HG03565 (cell line): Measurements from ENCODE around the gene MIB1.

Experiments
- ATAC-seq: cut with Tn5 transposase; IDR thresholded peaks from one replicate; pipeline ENCODE4 v1.9.1; 2021; ENCODE audit warnings: mild to moderate bottlenecking, moderate library complexity; ENCODE audit not compliant: unreplicated experiment

MIB1 gene

DNA sequence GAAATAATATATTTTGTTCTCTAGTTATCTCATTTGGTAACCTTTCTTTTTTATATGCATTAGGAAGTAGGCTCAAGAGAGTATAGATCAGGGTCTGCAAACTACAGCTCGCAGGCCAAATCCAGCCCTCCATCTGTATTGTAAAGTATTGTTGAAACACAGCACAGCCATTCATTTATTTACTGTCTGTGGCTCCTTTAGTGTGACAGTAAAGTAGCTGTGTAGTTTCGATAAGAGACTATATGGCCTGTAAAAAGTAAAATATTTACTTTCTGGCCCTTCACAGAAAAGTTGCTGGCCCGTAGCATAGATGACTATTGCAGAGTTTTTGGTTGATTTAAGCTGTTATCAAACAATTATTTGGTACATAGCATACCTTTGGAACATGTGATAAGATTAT lies 67.6 kb downstream of the MIB1 start:
- ATAC-seq: no peak

- no peak for ATAC-seq
Observed at GRCh38 chr18:21809725-21810124, 69.1 kb downstream of the MIB1 start.

DNA sequence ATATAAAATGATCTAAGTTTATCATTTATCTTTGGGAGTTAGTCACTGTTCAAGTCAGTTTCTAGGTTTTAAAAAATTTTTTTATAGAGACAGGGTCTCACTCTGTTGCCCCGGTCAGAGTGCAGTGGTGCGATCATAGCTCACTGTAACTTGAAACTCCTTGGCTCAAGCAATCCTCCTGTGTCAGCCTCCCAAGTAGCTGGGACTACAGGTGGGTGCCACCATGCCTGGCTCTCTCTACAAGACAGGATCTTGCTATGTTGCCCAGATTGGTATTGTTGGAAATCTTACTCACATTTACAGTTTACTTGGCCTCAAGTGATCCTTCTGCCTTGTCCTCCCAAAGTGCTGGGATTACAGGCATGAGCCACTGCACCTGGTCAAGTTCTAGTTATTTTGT lies 74.5 kb downstream of the MIB1 start:
- ATAC-seq: no peak

GRCh38 chr18:21820033-21820810 lies 79.6 kb downstream of the MIB1 start:
- no peak for ATAC-seq

GRCh38 chr18:21820811-21821143 lies 80.2 kb downstream of the MIB1 start:
- no peak for ATAC-seq

GRCh38 chr18:21823848-21824247 lies 83.3 kb downstream of the MIB1 start:
- no peak for ATAC-seq

- no peak for ATAC-seq
Observed at GRCh38 chr18:21826196-21826595, 85.6 kb downstream of the MIB1 start.

DNA sequence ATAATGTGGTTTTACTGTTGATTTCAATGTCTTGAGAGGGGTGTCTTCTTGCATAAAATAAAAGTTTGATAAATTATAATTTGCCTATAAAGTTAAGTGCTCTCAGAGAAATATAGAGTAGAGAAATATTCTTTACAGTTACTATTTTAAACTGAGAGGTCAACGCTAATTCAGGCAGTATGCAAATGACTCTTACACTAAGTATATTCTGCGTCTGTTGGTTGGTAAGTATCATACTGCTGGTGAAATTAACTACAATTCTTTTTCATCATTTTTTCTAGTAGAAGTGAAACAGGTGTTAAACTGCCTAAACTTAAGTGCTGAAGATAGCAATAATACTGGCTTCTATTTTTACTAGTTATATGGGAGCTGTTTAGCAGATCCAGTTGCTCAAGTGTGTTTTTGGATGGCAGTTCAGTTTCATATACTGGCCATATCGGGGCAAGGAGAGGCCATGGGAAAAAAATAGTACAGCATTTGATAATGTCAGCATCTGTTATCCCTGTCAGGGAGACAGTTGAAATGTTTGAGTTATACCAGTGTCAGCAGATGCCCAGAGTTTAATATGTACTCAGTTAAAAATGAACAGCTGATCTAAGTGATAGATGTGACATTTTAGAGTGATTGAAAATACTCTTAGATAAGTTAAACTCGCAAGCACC lies 86.2 kb downstream of the MIB1 start:
- no peak for ATAC-seq

- ATAC-seq: no peak
Observed at GRCh38 chr18:21830532-21830931, 89.9 kb downstream of the MIB1 start.

- no peak for ATAC-seq
Observed at GRCh38 chr18:21831413-21831831, 90.8 kb downstream of the MIB1 start.

DNA sequence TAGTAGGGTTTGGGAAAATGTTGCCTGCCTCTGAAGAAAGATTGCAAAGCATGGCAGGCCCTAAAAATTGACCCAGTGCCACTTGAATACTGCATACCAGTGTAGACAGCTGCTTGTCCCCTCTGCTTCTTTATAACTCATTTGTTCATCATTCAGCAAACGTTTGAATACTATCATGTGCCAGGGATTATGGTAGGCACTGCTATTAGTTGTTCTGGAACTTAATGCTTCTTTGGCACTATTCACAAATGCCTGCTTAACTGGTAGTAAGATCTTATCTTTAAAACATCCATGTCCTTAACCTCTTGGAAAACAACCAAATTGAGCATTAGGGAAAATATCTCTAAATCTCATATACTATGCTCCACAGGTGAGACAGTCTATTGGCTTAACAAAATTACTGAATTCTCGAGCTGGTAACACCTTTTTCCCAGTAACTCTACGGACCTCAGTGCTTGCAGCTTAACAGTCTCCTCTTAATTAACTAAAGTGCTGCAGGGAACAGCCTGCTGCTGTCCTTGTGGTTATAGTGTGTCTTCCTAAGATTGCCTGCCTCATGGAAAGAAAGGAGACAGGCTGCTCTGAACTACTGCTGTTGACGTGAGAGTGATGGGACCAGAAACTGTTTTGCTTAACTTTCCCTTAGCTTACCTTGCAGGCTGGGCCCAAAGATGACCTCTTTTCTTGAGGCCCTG lies 93.2 kb downstream of the MIB1 start:
- ATAC-seq: no peak

DNA sequence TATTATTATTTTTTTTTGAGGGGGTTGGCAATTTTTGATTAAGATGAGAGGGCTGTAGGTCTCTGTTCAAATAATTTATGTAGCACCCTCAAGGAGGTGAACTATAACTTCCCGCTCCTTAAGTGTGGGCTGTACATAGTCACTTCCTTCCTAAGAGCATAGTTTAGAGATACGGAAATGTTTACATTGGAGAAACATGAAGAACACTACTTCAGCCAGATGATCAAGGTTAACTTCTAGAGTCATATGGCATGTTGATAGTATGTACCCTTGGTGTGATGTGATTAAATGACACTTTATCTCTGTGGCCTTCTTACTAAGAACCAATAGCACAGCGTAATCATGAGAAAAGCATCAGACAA lies 93.7 kb downstream of the MIB1 start:
- no peak for ATAC-seq

DNA sequence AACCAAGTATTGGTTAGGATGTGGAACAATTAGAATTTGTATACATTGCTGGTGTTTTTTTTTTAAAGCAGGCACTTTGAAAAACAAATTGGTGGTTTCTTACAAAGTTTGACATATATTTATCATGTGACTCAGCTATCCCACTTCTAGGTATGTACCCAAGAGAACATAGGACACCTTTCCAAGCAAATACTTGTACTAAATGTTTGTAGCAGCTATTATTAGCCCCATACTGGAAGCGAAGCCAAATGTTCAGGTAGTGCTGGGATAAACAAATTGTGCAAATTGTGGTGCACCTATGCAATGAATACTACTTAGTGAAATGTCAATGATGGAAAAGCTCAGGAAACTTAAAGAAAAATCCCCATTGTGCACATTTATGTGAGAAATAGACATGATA lies 101.0 kb downstream of the MIB1 start:
- ATAC-seq: no peak

DNA sequence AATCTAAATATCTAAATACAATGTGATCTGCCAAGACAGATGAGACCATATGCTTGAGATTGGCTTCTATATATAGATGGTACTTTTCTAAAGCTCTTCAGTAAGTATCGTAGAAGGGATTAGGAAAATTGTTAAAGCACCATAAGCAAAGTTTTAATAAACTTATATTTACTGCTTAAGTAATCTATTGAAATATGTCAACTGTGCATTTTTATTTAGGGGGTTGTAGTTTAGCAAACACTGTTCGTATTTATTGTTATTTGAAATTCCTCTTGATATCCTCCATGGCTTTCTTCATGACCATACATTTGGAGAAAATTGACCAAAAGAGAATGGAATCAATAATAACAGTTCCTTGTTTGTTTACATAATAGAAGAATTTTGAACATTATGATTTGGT lies 102.7 kb downstream of the MIB1 start:
- no peak for ATAC-seq

GRCh38 chr18:21851327-21851961 lies 110.9 kb downstream of the MIB1 start:
- ATAC-seq: no peak

DNA sequence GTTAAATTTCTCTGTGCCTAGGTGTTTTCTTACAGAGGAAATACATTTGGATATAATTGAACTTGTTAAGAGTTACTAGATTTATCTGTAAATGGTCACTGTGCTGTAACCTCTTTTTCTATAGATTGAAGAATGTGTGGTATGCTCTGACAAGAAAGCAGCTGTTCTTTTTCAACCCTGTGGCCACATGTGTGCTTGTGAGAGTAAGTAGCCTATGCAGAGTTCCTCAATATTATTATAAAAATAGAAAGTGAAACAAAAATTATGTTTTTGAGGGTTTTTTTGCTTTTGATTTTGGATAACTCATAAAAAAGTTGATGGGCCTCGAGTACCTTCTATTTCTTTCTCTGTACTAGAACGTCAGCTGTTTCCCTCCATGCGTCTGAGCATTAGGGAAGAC lies 112.4 kb downstream of the MIB1 start:
- ATAC-seq: peak; percentile 85

- ATAC-seq: no peak
Observed at GRCh38 chr18:21853775-21854552, 113.4 kb downstream of the MIB1 start.

GRCh38 chr18:21855432-21855831 lies 114.8 kb downstream of the MIB1 start:
- no peak for ATAC-seq

GRCh38 chr18:21857871-21858270 lies 117.3 kb downstream of the MIB1 start:
- peak; percentile 35 for ATAC-seq

DNA sequence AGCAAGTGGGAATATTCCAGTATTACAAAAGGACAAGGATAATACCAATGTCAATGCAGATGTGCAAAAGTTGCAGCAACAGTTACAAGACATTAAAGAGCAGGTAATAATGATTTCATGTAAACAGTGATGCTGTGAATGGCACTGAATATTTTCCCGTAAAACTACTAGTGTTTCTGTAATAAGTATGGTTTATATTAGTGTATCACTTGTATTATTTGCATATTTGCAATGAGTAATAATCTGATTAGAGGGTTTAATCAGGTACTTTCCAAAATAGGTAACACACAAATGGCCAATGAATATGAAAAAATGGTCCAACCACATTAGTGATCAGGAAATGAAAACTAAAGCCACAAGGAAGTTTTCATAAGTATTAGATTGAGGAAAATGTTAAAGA lies 118.0 kb downstream of the MIB1 start:
- ATAC-seq: no peak

DNA sequence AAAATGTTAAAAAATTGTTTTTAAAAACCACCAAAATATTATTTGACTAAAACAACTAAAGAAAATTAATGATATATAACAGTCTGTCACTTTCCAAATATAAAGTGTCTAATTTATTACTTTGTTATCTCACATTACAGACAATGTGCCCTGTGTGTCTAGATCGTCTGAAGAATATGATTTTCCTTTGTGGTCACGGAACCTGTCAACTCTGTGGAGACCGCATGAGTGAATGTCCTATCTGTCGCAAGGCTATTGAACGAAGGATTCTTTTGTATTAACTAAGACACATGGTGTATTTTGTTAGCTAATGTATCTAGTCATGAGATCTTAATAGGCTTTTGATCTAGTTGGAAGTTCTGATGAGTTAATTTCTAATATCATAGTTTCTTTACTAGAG lies 123.8 kb downstream of the MIB1 start:
- no peak for ATAC-seq
